ENCODE results near the gene CDKL4. TPM values are rescaled to one million over a fixed set of nuclear protein-coding genes. Genes with fewer than 3 reads are reported as not detected.

The CDKL4 gene
- total and polyA plus RNA-seq, 2 of the 13 experiments (the other 11 are each of a cell fraction or from before 2014, with no cell fraction given): 0.29 to 0.50 TPM

DNA sequence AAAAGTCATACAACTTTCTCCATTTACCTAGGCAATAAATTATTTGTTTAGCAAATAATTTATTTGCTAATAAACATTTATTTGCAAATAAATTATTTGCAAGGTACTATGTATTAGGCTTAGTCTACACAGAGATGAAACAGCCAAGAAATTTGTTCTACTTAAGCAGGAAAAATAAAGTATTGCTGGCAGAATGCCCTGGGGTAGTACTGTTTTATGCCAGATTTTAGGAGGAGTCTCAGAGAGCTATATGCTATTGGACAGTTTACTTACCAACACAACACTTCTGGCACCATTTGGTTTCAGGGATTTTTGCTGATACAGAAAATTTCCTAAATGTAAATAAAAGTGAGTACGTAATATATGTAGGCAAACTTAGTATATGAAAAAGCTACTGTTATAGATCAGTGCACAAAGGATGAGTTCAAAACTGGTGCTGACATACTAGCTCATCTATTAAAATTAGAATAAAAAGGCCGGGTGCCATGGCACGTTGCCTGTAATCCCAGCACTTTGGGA lies 23.2 kb upstream of the CDKL4 start:
- 96% methylated on average over 3 of the region's 3 CpGs for WGBS (ENCODE audit: low lambda C conversion rate)
- ATAC-seq (no peak), FAIRE-seq (no peak), DNase-seq (ENCODE audit: low spot score) (no peak)
- Histone ChIP-seq H3K9me3 (ENCODE audit: low read length) (no peaks in the 10 kb centered on the region), H3K4me3 (replicated peaks in 1 of 3; ENCODE audit: insufficient read depth in 1 of 3, low read depth in 2 of 3, low read length in 3 of 3) (no peak overlapping the region), H3K9ac (ENCODE audit: insufficient read depth, low read depth, low read length) (no peak overlapping the region), H3K79me2 (ENCODE audit: insufficient read depth, low read length) (no peaks in the 10 kb centered on the region), H3K4me1 (ENCODE audit: insufficient read depth, low read length) (no peaks in the 10 kb centered on the region), H3K36me3 (replicated peaks in 1 of 2; ENCODE audit: control insufficient read depth in 1 of 2, insufficient read depth in 2 of 2, low read length in 2 of 2) (peaks cover 18 to 59% of the 10 kb centered on the region in 2 experiments), H2AFZ (ENCODE audit: low read length) (no peak overlapping the region), H3K4me2 (ENCODE audit: low read depth, low read length) (no peak overlapping the region), H3K27me3 (ENCODE audit: control insufficient read depth in 1 of 2, insufficient read depth in 2 of 2, low read length in 2 of 2) (no peaks in the 10 kb centered on the region), H3K27ac (ENCODE audit: extremely low read length, insufficient read depth, low read length) (no peak overlapping the region), H4K20me1 (ENCODE audit: insufficient read depth, low read length) (no peaks in the 10 kb centered on the region)
- no TSS peak for BruUV-seq (replicated peaks)
- no peak for TF ChIP-seq NAIF1 (CRISPR knock-in tag; IDR thresholded peaks at IDR 0.05; ENCODE audit: borderline replicate concordance)
- TF ChIP-seq MAFF (IDR thresholded peaks at IDR 0.05; ENCODE audit: low read depth, low read length): peak; percentile 45; the same call in 1 of the 2 replicates
- TF ChIP-seq MAFK (conservative IDR thresholded peaks at IDR 0.05 in 1 of 2, IDR thresholded peaks at IDR 0.05 in 1 of 2; ENCODE audit: low read length in 2 of 2): peak in 1 of 2 experiments; percentile 65; a peak in 3 of 4 replicates
- POLR2A ChIA-PET: no interaction called here
- in situ Hi-C loops (cut with HindIII; ENCODE audit: extremely low pct_ligation_motif_present, low pct_unique_long_range_greater_than_20kb) (no loop called here), intact Hi-C loops (cut with micrococcal nuclease; ENCODE audit: unreplicated experiment) (no loop called here)
- CTCF ChIA-PET (ENCODE audit: low intra/inter-chr PET ratio, low total read pairs): no interaction called here

DNA sequence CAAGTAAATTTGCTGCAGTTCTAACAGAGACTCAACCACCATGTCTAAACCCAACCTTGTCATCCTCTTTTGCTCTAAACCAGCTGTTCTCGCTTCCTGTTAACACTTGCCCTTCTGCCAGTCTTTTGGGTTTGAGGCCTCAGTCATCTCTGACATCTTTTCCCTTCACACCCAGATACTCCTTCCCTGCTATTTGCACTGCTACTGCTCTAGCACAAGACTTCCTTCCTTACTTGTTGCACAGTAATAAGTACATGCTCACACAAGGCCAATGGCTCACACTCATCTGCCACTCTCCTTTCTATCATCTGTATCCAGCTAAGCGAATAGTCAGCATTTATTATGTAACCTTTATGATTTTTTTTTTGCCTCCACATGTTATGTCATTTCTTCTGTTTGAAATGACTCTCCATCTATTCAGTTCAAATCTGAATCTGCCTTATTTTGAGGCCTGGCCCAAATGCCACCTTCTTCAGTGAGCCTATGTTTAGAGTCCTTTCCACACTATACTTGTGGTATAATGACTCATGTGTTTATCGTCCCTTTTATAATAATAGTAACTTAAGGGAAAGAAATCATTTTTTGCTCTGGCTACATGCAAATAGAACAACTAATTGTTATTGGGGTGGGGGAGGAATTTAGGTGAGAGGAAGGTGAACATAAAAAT lies 22.5 kb upstream of the CDKL4 start:
- Histone ChIP-seq H3K4me2 (ENCODE audit: low read depth, low read length) (no peak overlapping the region), H4K20me1 (ENCODE audit: insufficient read depth, low read length) (no peaks in the 10 kb centered on the region), H3K36me3 (replicated peaks in 1 of 2; ENCODE audit: control insufficient read depth in 1 of 2, insufficient read depth in 2 of 2, low read length in 2 of 2) (peaks cover 15 to 55% of the 10 kb centered on the region in 2 experiments), H2AFZ (ENCODE audit: low read length) (no peak overlapping the region), H3K4me3 (replicated peaks in 1 of 3; ENCODE audit: insufficient read depth in 1 of 3, low read depth in 2 of 3, low read length in 3 of 3) (no peak overlapping the region), H3K4me1 (ENCODE audit: insufficient read depth, low read length) (no peaks in the 10 kb centered on the region), H3K79me2 (ENCODE audit: insufficient read depth, low read length) (no peaks in the 10 kb centered on the region), H3K9ac (ENCODE audit: insufficient read depth, low read depth, low read length) (no peak overlapping the region), H3K27ac (ENCODE audit: extremely low read length, insufficient read depth, low read length) (no peak overlapping the region), H3K27me3 (ENCODE audit: control insufficient read depth in 1 of 2, insufficient read depth in 2 of 2, low read length in 2 of 2) (no peaks in the 10 kb centered on the region), H3K9me3 (ENCODE audit: low read length) (no peaks in the 10 kb centered on the region)
- no peak for DNase-seq (ENCODE audit: low spot score)
- BruUV-seq (replicated peaks): no TSS peak
- CTCF ChIA-PET (ENCODE audit: low intra/inter-chr PET ratio, low total read pairs): no interaction called here
- POLR2A ChIA-PET: no interaction called here
- in situ Hi-C loops (cut with HindIII; ENCODE audit: extremely low pct_ligation_motif_present, low pct_unique_long_range_greater_than_20kb): no loop called here
- intact Hi-C loops (cut with micrococcal nuclease; ENCODE audit: unreplicated experiment): no loop called here
- 98% methylated on average over 3 of the region's 3 CpGs for WGBS (ENCODE audit: low lambda C conversion rate)
- no peak for ATAC-seq
- FAIRE-seq: no peak
- TF ChIP-seq HOXA3 (CRISPR knock-in tag; IDR thresholded peaks at IDR 0.05): no peak
- no peak for TF ChIP-seq JUN (CRISPR knock-in tag; IDR thresholded peaks at IDR 0.05)
- TF ChIP-seq MAFK (conservative IDR thresholded peaks at IDR 0.05 in 1 of 2, IDR thresholded peaks at IDR 0.05 in 1 of 2; ENCODE audit: low read length in 2 of 2): peak; percentile 53 to 58; a peak in 3 of 4 replicates
- no peak for TF ChIP-seq KMT2A (CRISPR knock-in tag; IDR thresholded peaks at IDR 0.05)
- no peak for TF ChIP-seq ZMAT3 (CRISPR knock-in tag; conservative IDR thresholded peaks at IDR 0.05)
- no peak for TF ChIP-seq ZKSCAN8 (CRISPR knock-in tag; IDR thresholded peaks at IDR 0.05; ENCODE audit: borderline replicate concordance)
- no peak for TF ChIP-seq ZNF782 (CRISPR knock-in tag; IDR thresholded peaks at IDR 0.05; ENCODE audit: borderline replicate concordance)
- TF ChIP-seq, protein P1, sequence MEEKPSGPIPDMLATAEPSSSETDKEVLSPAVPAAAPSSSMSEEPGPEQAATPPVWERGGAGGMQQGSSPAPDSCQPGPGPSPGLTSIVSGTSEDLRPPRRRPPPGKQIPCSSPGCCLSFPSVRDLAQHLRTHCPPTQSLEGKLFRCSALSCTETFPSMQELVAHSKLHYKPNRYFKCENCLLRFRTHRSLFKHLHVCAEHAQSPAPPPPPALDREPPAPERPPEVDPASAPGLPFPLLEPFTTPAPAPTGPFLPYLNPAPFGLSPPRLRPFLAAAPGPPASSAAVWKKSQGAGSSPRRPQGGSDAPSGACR (CRISPR knock-in tag; IDR thresholded peaks at IDR 0.05): no peak
- no peak for TF ChIP-seq ZNF747 (CRISPR knock-in tag; IDR thresholded peaks at IDR 0.05; ENCODE audit: borderline replicate concordance)
- TF ChIP-seq RBFOX2 (IDR thresholded peaks at IDR 0.05; ENCODE audit: low read depth, low read length): no peak
- TF ChIP-seq MAFF (IDR thresholded peaks at IDR 0.05; ENCODE audit: low read depth, low read length): peak; percentile 53; the same call in 1 of the 2 replicates
- TF ChIP-seq RXRB (CRISPR knock-in tag; IDR thresholded peaks at IDR 0.05; ENCODE audit: borderline replicate concordance): no peak
- TF ChIP-seq HNF4A (CRISPR knock-in tag; IDR thresholded peaks at IDR 0.05): no peak
- no peak for TF ChIP-seq TCF12 (IDR thresholded peaks at IDR 0.05)
- TF ChIP-seq TCF12 (CRISPR knock-in tag; IDR thresholded peaks at IDR 0.05): no peak
- TF ChIP-seq ZNF570 (CRISPR knock-in tag; IDR thresholded peaks at IDR 0.05; ENCODE audit: borderline replicate concordance): no peak
- TF ChIP-seq ZNF607 (CRISPR knock-in tag; IDR thresholded peaks at IDR 0.05; ENCODE audit: borderline replicate concordance): no peak
- TF ChIP-seq RBM22 (optimal IDR thresholded peaks at IDR 0.05; ENCODE audit: low read length): peak; percentile 68

All from HepG2 (cell line).